GM23338 (cell line): Measurements from ENCODE around the gene ZNF70. TPM values are rescaled to one million over a fixed set of nuclear protein-coding genes. Genes with fewer than 3 reads are reported as not detected.

Experiments
- ATAC-seq: fragments of 200-7000 bp; cut with Tn5 transposase; 3 replicates; pipeline ENCODE4 v1.9.1; 2020
- DNase-seq: peaks from one replicate; pipeline ENCODE4 v3.0.0-alpha.2; 2015; ENCODE audit warnings: low spot score
- H2AFZ ChIP-seq: fragments of 200-600 bp; sonication (generic); 2 replicates; pipeline ENCODE4 v1.8.0; 2016; ENCODE audit warnings: antibody characterized with exemption, mild to moderate bottlenecking, moderate library complexity
- H3F3A ChIP-seq: fragments of 200-600 bp; sonication (generic); replicated peaks from 2 replicates; pipeline ENCODE4 v1.8.0; 2017; ENCODE audit warnings: antibody characterized with exemption, mixed run types, low read depth
- H3K27ac ChIP-seq: fragments of 200-600 bp; sonication (generic); 2 replicates; pipeline ENCODE4 v1.6.1; 2016; ENCODE audit warnings: low read depth
- H3K27me3 ChIP-seq: fragments of 200-600 bp; sonication (generic); 2 replicates; pipeline ENCODE4 v1.8.0; 2016; ENCODE audit warnings: mild to moderate bottlenecking, mixed run types, moderate library complexity; ENCODE audit not compliant: insufficient read depth
- H3K36me3 ChIP-seq: fragments of 200-600 bp; sonication (generic); 2 replicates; pipeline ENCODE4 v1.8.0; 2016; ENCODE audit warnings: mild to moderate bottlenecking; ENCODE audit not compliant: insufficient read depth
- H3K4me1 ChIP-seq: fragments of 200-600 bp; sonication (generic); 2 replicates; pipeline ENCODE4 v1.8.0; 2016; ENCODE audit warnings: mild to moderate bottlenecking, moderate library complexity; ENCODE audit not compliant: insufficient read depth
- H3K4me2 ChIP-seq: fragments of 200-600 bp; sonication (generic); 2 replicates; pipeline ENCODE4 v1.7.1; 2017; ENCODE audit warnings: mixed run types
- H3K4me3 ChIP-seq: fragments of 200-600 bp; sonication (generic); 2 replicates; pipeline ENCODE4 v1.6.1; 2016; ENCODE audit warnings: mixed run types
- H3K79me2 ChIP-seq: fragments of 200-600 bp; sonication (generic); replicated peaks from 2 replicates; pipeline ENCODE4 v1.8.0; 2017; ENCODE audit warnings: mild to moderate bottlenecking; ENCODE audit not compliant: insufficient read depth
- H3K9me2 ChIP-seq: fragments of 200-600 bp; sonication (generic); 2 replicates; pipeline ENCODE4 v1.8.0; 2017; ENCODE audit not compliant: insufficient read depth
- H4K20me1 ChIP-seq: fragments of 200-600 bp; sonication (generic); replicated peaks from 2 replicates; pipeline ENCODE4 v1.8.0; 2017; ENCODE audit warnings: mild to moderate bottlenecking; ENCODE audit not compliant: insufficient read depth
- H3K27ac Mint-ChIP-seq: 2 replicates; pipeline ENCODE4 v1.8.0; 2020; ENCODE audit warnings: inconsistent platforms, mild to moderate bottlenecking, moderate library complexity, mixed read lengths
- H3K27me3 Mint-ChIP-seq: 3 replicates; pipeline ENCODE4 v1.8.0; 2022; ENCODE audit warnings: low read depth, mild to moderate bottlenecking, moderate library complexity, mixed read lengths, inconsistent platforms; ENCODE audit not compliant: insufficient read depth, poor library complexity
- H3K36me3 Mint-ChIP-seq: 3 replicates; pipeline ENCODE4 v1.8.0; 2021; ENCODE audit warnings: low read depth, mild to moderate bottlenecking, inconsistent platforms, moderate library complexity, mixed read lengths
- H3K4me1 Mint-ChIP-seq: 3 replicates; pipeline ENCODE4 v1.8.0; 2020; ENCODE audit warnings: mild to moderate bottlenecking, inconsistent platforms, mixed read lengths
- H3K4me3 Mint-ChIP-seq: 3 replicates; pipeline ENCODE4 v1.8.0; 2021; ENCODE audit warnings: moderate library complexity, mild to moderate bottlenecking, inconsistent platforms, mixed read lengths
- H3K9me3 Mint-ChIP-seq: 3 replicates; pipeline ENCODE4 v1.8.0; 2020; ENCODE audit warnings: moderate library complexity, mild to moderate bottlenecking, inconsistent platforms, mixed read lengths
- CREB1 ChIP-seq: fragments of 250-450 bp; sonication (Bioruptor Pico); IDR thresholded peaks from 2 replicates; pipeline ENCODE4 v1.5.0; 2020; ENCODE audit warnings: low read depth, mild to moderate bottlenecking, moderate library complexity
- CTCF ChIP-seq, 2 experiments: fragments of 200-600 bp in 1 of 2; sonication (generic) in 1 of 2; conservative IDR thresholded peaks; 2 replicates each; pipeline versions ENCODE4 v1.5.1 to v1.6.1; 2016 to 2017; ENCODE audit warnings: antibody characterized with exemption in 2 of 2, low read depth in 2 of 2, mild to moderate bottlenecking in 2 of 2, moderate library complexity in 1 of 2
- ETS1 ChIP-seq: IDR thresholded peaks from 2 replicates; pipeline ENCODE4 v1.6.1; 2016; ENCODE audit warnings: antibody characterized with exemption
- EZH2 ChIP-seq: fragments of 200-600 bp; sonication (generic); IDR thresholded peaks from one replicate; pipeline ENCODE4 v1.8.0; 2017; ENCODE audit warnings: antibody characterized with exemption, mild to moderate bottlenecking, low read depth; ENCODE audit not compliant: unreplicated experiment
- EZH2phosphoT487 ChIP-seq: fragments of 200-600 bp; sonication (generic); IDR thresholded peaks from one replicate; pipeline ENCODE4 v1.8.1; 2018; ENCODE audit warnings: antibody characterized with exemption; ENCODE audit not compliant: unreplicated experiment
- JUNB ChIP-seq: IDR thresholded peaks from one replicate; pipeline ENCODE4 v1.6.1; 2016; ENCODE audit warnings: antibody characterized with exemption; ENCODE audit not compliant: unreplicated experiment
- NANOG ChIP-seq: IDR thresholded peaks from 2 replicates; pipeline ENCODE4 v1.6.1; 2016; ENCODE audit warnings: antibody characterized with exemption, borderline replicate concordance
- POLR2AphosphoS5 ChIP-seq: IDR thresholded peaks from 2 replicates; pipeline ENCODE4 v1.6.1; 2016; ENCODE audit warnings: antibody characterized with exemption, low read depth
- REST ChIP-seq: IDR thresholded peaks from one replicate; pipeline ENCODE4 v1.6.1; 2018; ENCODE audit warnings: antibody characterized with exemption; ENCODE audit not compliant: unreplicated experiment
- STAT1 ChIP-seq: IDR thresholded peaks from one replicate; pipeline ENCODE4 v1.6.1; 2016; ENCODE audit warnings: antibody characterized with exemption; ENCODE audit not compliant: unreplicated experiment
- ZNF114 ChIP-seq: fragments of 250-450 bp; sonication (Bioruptor Pico); IDR thresholded peaks from 2 replicates; pipeline ENCODE4 v1.5.0; 2020; ENCODE audit warnings: mild to moderate bottlenecking, moderate library complexity
- ZNF331 ChIP-seq: fragments of 250-450 bp; sonication (Bioruptor Pico); IDR thresholded peaks from 2 replicates; pipeline ENCODE4 v1.5.0; 2020; ENCODE audit warnings: low read depth, mild to moderate bottlenecking, moderate library complexity
- ZNF462 ChIP-seq: fragments of 250-450 bp; sonication (Bioruptor Pico); IDR thresholded peaks from 2 replicates; pipeline ENCODE4 v1.5.0; 2020; ENCODE audit warnings: mild to moderate bottlenecking, moderate library complexity
- polyA plus RNA-seq: library from polyadenylated mRNA; unstranded; fragments of >200 nt; fragmentation: Nextera tagmentation; extraction: Ambion mirVana; gene quantifications from 2 replicates; pipeline ENCODE4 v1.2.1, GENCODE V29; 2016
- total RNA-seq: library from RNA; depleted of rRNA; stranded (reverse); fragments of >200 nt; shearing (Covaris generic); gene quantifications from 2 replicates; pipeline ENCODE4 v1.2.3, GENCODE V29; 2014

Gene ZNF70
- total and polyA plus RNA-seq, 2 experiments from 2014 or later: 0.45 to 2.6 TPM

GRCh38 chr22:23793326-23793725 lies 42.4 kb upstream of the ZNF70 start:
- peaks cover 25% of the 10 kb centered on the region for H4K20me1 ChIP-seq
- H2AFZ ChIP-seq: no peak overlapping the region
- Mint-ChIP-seq H3K27ac (no peak overlapping the region), H3K9me3 (no peaks in the 10 kb centered on the region), H3K4me1 (peaks cover 13% of the 10 kb centered on the region), H3K27me3 (no peaks in the 10 kb centered on the region), H3K4me3 (no peak overlapping the region), H3K36me3 (peaks cover 64% of the 10 kb centered on the region)
- TF ChIP-seq POLR2AphosphoS5 (no peak), CTCF (conservative IDR thresholded peaks at IDR 0.05; ENCODE audit: low read depth in 2 of 2) (no peak), NANOG (no peak), ZNF462 (CRISPR knock-in tag) (no peak), EZH2 (no peak), CREB1 (no peak), ZNF331 (CRISPR knock-in tag) (no peak), ZNF114 (CRISPR knock-in tag) (no peak), JUNB (no peak), ETS1 (no peak), EZH2phosphoT487 (no peak), REST (no peak), STAT1 (no peak)
- no peak overlapping the region for H3K4me3 ChIP-seq
- peaks cover 14% of the 10 kb centered on the region for H3K4me1 ChIP-seq
- 0 out of 2 replicates have a peak overlapping the region, but pooled peaks have one; percentile 14 for H3K27ac ChIP-seq
- peaks cover 55% of the 10 kb centered on the region for H3K79me2 ChIP-seq
- no peak for DNase-seq
- H3K4me2 ChIP-seq: no peak overlapping the region
- 0 out of 2 replicates have a peak, but pooled peaks cover 16% of the 10 kb centered on the region for H3F3A ChIP-seq
- ATAC-seq: no peak
- no peaks in the 10 kb centered on the region for H3K27me3 ChIP-seq
- peaks cover 26% of the 10 kb centered on the region for H3K36me3 ChIP-seq
- H3K9me2 ChIP-seq: no peaks in the 10 kb centered on the region
